ENCODE results near the gene UBE2G1. TPM values are rescaled to one million over a fixed set of nuclear protein-coding genes. Genes with fewer than 3 reads are reported as not detected.

UBE2G1 gene, protein sequence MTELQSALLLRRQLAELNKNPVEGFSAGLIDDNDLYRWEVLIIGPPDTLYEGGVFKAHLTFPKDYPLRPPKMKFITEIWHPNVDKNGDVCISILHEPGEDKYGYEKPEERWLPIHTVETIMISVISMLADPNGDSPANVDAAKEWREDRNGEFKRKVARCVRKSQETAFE
- 58.8 and 63.3 TPM in 2 replicates for total RNA-seq

DNA sequence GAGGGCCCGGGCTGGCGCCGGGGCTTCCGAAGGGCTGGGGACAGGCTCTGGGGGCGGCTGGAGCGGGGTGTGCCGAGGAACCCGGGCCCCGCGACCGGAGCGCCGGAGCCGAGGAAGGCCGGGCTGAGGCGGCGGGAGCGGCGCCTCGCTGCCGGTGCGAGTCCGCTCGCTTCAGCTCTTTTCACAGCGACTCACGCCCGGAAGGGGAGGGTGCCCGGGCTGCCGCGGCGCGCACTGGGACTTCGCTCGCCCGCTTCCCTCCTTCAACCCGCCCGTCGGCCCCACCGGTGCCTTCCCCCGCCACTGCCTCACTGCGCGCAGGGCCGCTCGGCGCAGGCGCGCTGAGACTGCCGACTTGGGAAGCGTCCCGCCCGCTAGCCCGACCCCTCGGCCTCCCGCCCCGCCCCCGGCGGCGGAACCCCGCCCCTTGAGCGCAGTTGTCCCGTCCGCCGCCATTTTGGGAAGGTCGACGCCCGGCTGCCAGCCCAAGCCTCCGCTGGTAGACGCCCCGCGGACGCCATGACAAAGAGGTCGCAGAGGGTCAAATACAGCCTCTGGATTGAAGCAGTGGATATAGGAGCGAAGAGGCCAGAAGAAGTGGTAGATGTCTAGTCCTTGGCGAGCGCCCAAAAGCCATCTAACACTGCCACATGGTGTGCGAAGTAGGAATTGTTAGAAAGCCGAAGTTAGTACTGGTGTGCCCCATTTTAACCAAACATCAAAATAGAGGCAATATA lies at the start of gene UBE2G1:
Gene UBE2G1 (minus strand): TSS at position 349 of the 737 bp plus-strand sequence. CDS start 359 bp downstream, outside the sequence.

GRCh38 chr17:4263282-4264215 lies 102.9 kb downstream of the UBE2G1 start, which contains the start of gene ANKFY1:
ANKFY1 (minus strand) TSS chr17:4263979; CDS start chr17:4263941, 38 bp downstream.

Other genes starting within 250 kb of the UBE2G1 start
- 15.8 and 18.1 TPM in 2 replicates for gene ZZEF1, start 223.6 kb downstream of the UBE2G1 start, total RNA-seq
- gene CYB5D2, start 223.5 kb downstream of the UBE2G1 start, total RNA-seq = 10.0 and 12.3 TPM in 2 replicates
- gene ANKFY1, start 102.7 kb downstream of the UBE2G1 start, total RNA-seq = 25.8 and 35.9 TPM in 2 replicates
- gene SPNS3, start 67.3 kb upstream of the UBE2G1 start, total RNA-seq = 0.72 TPM in 1 of 2 replicates, not detected in the other
- 2.8 and 45.1 TPM in 2 replicates for gene SPNS2, start 132.2 kb upstream of the UBE2G1 start, total RNA-seq
- 84.8 and 88.9 TPM in 2 replicates for gene MYBBP1A, start 188.7 kb upstream of the UBE2G1 start, total RNA-seq
- 2.2 and 7.7 TPM in 2 replicates for gene GGT6, start 193.9 kb upstream of the UBE2G1 start, total RNA-seq
- under 0.01 TPM in 1 of 2 replicates, not detected in the other for gene SMTNL2, start 217.9 kb upstream of the UBE2G1 start, total RNA-seq